NCI-H345 treated with DMSO at 0.1 percent for 48 hours (cell line): ENCODE results near the gene AEBP1.

Source experiments
- DNase-seq: peaks from one replicate; lab custom pipeline; 2025; ENCODE audit not compliant: unreplicated experiment; lab: John Stamatoyannopoulos, UW

The AEBP1 gene

GRCh38 chr7:44140341-44140740 lies 36.2 kb downstream of the AEBP1 start:
- DNase-seq: no peak

GRCh38 chr7:44141221-44141850 lies 37.2 kb downstream of the AEBP1 start, which contains the start of gene MYL7:
Gene MYL7 (minus strand): TSS chr7:44141332. CDS start chr7:44141305, 27 bp downstream.
- DNase-seq: no peak

- DNase-seq: no peak
Observed at GRCh38 chr7:44142028-44142427, 37.9 kb downstream of the AEBP1 start.

GRCh38 chr7:44143646-44144250 lies 39.6 kb downstream of the AEBP1 start:
- no peak for DNase-seq

- DNase-seq: no peak
Observed at GRCh38 chr7:44144426-44144967, 40.4 kb downstream of the AEBP1 start.

GRCh38 chr7:44144968-44145478 lies 40.9 kb downstream of the AEBP1 start:
- DNase-seq: no peak

- DNase-seq: no peak
Observed at GRCh38 chr7:44145479-44145968, 41.4 kb downstream of the AEBP1 start.

- no peak for DNase-seq
Observed at GRCh38 chr7:44145969-44146911, 42.1 kb downstream of the AEBP1 start.

- DNase-seq: no peak
Observed at GRCh38 chr7:44147026-44147991, 43.2 kb downstream of the AEBP1 start.

GRCh38 chr7:44148166-44148565 lies 44.0 kb downstream of the AEBP1 start:
- DNase-seq: no peak

GRCh38 chr7:44148961-44149536 lies 44.9 kb downstream of the AEBP1 start:
- DNase-seq: no peak

- no peak for DNase-seq
Observed at GRCh38 chr7:44149571-44150465, 45.7 kb downstream of the AEBP1 start.

GRCh38 chr7:44150466-44150832 lies 46.3 kb downstream of the AEBP1 start:
- DNase-seq: no peak

- no peak for DNase-seq
Observed at GRCh38 chr7:44150966-44151941, 47.1 kb downstream of the AEBP1 start.

- no peak for DNase-seq
Observed at GRCh38 chr7:44151956-44152355, 47.8 kb downstream of the AEBP1 start.

GRCh38 chr7:44152971-44153947 lies 49.1 kb downstream of the AEBP1 start:
- DNase-seq: no peak
